Chondrocyte (in vitro differentiated cells): ENCODE measurements around the gene RTL1. TPM values are rescaled to one million over a fixed set of nuclear protein-coding genes. Genes with fewer than 3 reads are reported as not detected.

Experiments used
- DNase-seq: peaks from one replicate; pipeline ENCODE4 v3.0.0; 2021; ENCODE audit warnings: mixed read lengths, low spot score
- H3K27ac Mint-ChIP-seq: one replicate; pipeline ENCODE4 v1.8.0; 2021; ENCODE audit warnings: mild to moderate bottlenecking, moderate library complexity, mixed read lengths; ENCODE audit not compliant: unreplicated experiment
- H3K27me3 Mint-ChIP-seq: 2 replicates; pipeline ENCODE4 v1.8.0; 2021; ENCODE audit warnings: low read depth, mixed read lengths
- H3K36me3 Mint-ChIP-seq: 2 replicates; pipeline ENCODE4 v1.8.0; 2021; ENCODE audit warnings: low read depth, mixed read lengths
- H3K4me1 Mint-ChIP-seq: 2 replicates; pipeline ENCODE4 v1.8.0; 2021; ENCODE audit warnings: low read depth, mild to moderate bottlenecking, mixed read lengths
- H3K4me3 Mint-ChIP-seq: one replicate; pipeline ENCODE4 v1.8.0; 2021; ENCODE audit warnings: mild to moderate bottlenecking, moderate library complexity, mixed read lengths; ENCODE audit not compliant: unreplicated experiment
- H3K9me3 Mint-ChIP-seq: 2 replicates; pipeline ENCODE4 v1.8.0; 2021; ENCODE audit warnings: low read depth, mixed read lengths
- CTCF ChIP-seq: fragments of 200-600 bp; sonication (generic); IDR thresholded peaks from 2 replicates; pipeline ENCODE4 v1.5.0; 2021; ENCODE audit warnings: antibody characterized with exemption, mild to moderate bottlenecking, moderate library complexity
- total RNA-seq: library from RNA; stranded (reverse); gene quantifications from 3 replicates; pipeline ENCODE4 v1.2.1, GENCODE V29; 2021

Gene RTL1
- total RNA-seq, 1 donor from 2014 or later = 0.02 TPM

- Mint-ChIP-seq H3K36me3 (peaks cover 2% of the 10 kb centered on the region), H3K4me3 (no peak overlapping the region), H3K27me3 (peaks cover 63% of the 10 kb centered on the region), H3K9me3 (no peaks in the 10 kb centered on the region), H3K4me1 (peaks cover 29% of the 10 kb centered on the region), H3K27ac (peak overlapping the region; percentile 17)
- TF ChIP-seq CTCF = no peak
- DNase-seq = peak; percentile 76
Measured at GRCh38 chr14:100901391-100902183, 1.9 kb downstream of the RTL1 start.

DNA sequence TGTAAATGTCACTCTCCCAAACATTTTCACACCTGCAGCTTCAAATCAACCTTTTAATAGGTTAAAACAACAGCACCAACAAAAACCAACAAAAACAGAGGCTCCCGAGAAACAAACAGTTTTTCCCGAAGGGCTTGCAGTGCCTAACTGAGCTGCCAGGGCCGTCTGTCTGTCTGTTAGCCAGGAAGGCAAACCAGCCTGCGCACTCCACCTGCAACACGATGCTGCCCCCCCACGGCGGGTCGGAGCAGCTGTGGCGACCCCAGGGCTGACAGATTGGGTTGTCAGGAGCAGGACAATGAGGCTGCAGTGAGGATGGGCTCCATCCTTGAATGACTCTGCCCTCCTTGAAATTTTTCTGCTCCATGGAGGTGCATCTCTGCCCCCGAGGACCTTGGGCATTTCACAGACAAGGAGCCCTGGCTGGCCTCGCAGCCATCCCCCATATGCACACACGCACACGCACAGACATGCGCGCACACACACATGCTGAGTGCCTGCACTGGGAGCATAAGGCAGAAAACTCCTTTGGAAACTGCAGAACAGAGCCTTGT is 2.6 kb downstream of the RTL1 start:
- H3K9me3 Mint-ChIP-seq = no peaks in the 10 kb centered on the region
- peaks cover 29% of the 10 kb centered on the region for H3K4me1 Mint-ChIP-seq
- H3K27ac Mint-ChIP-seq = no peak overlapping the region
- peak; percentile 75 for TF ChIP-seq CTCF
- H3K36me3 Mint-ChIP-seq = peaks cover 2% of the 10 kb centered on the region
- no peak overlapping the region for H3K4me3 Mint-ChIP-seq
- peak; percentile 69 for DNase-seq
- H3K27me3 Mint-ChIP-seq = peaks cover 63% of the 10 kb centered on the region

GRCh38 chr14:100899884-100900771 is 3.4 kb downstream of the RTL1 start:
- Mint-ChIP-seq H3K4me1 (peaks cover 29% of the 10 kb centered on the region), H3K4me3 (peak overlapping the region; percentile 40), H3K9me3 (no peaks in the 10 kb centered on the region), H3K27ac (peak overlapping the region; percentile 17), H3K27me3 (peaks cover 56% of the 10 kb centered on the region), H3K36me3 (peaks cover 2% of the 10 kb centered on the region)
- peak; percentile 37 for DNase-seq
- TF ChIP-seq CTCF = no peak

GRCh38 chr14:100898935-100899883 is 4.3 kb downstream of the RTL1 start:
- no peak overlapping the region for H3K4me3 Mint-ChIP-seq

More at GRCh38 chr14:100898935-100899883, 4.3 kb downstream of the RTL1 start:
- H3K27ac Mint-ChIP-seq = no peak overlapping the region
- peaks cover 2% of the 10 kb centered on the region for H3K36me3 Mint-ChIP-seq
- peaks cover 19% of the 10 kb centered on the region for H3K4me1 Mint-ChIP-seq
- no peak for TF ChIP-seq CTCF
- peak; percentile 49 for DNase-seq
- H3K27me3 Mint-ChIP-seq = peaks cover 51% of the 10 kb centered on the region
- no peaks in the 10 kb centered on the region for H3K9me3 Mint-ChIP-seq
